HG03103 (cell line): ENCODE measurements around the gene TOB1.
"Not testable (repeated sequence)": the region's sequence is repeated elsewhere in the genome, so short reads cannot be mapped to it uniquely, and the experiment has no call there.

Source experiments
- ATAC-seq: cut with Tn5 transposase; IDR thresholded peaks from one replicate; pipeline ENCODE4 v1.9.1; 2021; ENCODE audit warnings: low read depth; ENCODE audit not compliant: unreplicated experiment

Gene TOB1

DNA sequence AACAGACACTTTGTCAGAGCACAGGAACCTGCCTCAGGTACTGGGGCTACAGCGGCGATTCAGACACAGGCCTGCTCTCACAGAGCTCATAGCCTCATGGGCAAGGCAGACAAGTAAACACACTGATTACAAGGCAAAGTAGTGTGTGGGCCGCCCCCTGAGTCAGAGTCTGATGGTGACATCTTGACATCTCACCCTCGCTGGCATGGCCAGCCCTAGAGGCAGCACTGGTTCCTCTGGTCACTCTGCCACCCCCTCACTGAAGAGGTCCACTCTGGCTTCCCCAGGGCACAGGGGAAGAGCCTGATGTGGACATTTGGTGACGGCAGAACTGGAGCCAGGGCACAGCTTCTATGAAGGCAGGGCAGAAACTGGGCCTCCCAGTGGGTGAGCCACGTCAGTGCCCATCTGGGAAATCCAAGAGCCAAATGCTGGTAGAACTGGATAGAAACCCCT lies 32.9 kb upstream of the TOB1 start:
- ATAC-seq = no peak

DNA sequence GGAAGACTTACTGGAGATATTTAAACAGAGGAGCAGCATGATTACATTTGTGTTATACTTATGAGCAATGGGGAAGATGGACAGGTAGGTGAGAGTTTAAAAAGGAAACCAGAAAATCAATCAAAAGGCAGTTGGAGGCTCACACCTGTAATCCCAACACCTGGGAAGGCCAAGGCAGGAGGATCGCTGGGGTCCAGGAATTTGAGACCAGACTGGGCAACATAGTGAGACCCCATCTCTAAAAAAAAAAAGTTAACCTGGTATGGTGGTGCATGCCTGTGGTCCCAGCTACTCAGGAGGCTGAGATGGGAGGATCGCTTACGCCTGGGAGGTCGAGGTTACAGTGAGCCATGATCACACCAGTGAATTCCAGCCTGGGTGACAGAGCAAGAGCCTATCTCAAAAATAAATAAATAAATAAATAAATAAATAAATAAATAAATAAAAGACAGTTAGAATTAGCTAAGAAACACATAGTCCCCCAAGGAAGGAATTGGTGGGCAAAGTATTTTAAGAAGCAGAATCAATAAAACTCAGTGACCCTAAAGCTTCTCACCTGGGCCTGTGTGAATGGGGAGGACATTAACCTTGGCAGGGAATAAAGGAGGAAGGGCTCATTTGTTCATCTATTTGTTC lies 32.3 kb upstream of the TOB1 start:
- no peak for ATAC-seq

DNA sequence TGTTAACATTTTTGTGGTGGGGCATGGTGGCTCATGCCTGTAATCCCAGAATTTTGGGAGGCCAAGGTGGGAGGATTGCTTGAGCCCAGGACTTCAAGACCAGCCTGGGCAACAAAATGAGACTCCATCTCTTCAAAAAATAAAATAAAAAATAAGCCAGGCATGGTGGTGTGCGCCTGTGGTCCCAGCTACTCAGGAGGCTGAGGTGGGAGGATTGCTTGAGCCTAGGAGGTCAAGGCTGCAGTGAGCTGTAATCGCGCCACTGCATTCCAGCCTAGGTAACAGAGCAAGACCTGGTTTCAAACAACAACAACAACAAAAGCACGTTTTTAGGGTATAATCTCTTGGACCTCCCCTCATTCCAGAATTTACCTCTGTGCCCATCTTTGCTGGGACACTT lies 28.4 kb upstream of the TOB1 start:
- not testable (repeated sequence) for ATAC-seq

DNA sequence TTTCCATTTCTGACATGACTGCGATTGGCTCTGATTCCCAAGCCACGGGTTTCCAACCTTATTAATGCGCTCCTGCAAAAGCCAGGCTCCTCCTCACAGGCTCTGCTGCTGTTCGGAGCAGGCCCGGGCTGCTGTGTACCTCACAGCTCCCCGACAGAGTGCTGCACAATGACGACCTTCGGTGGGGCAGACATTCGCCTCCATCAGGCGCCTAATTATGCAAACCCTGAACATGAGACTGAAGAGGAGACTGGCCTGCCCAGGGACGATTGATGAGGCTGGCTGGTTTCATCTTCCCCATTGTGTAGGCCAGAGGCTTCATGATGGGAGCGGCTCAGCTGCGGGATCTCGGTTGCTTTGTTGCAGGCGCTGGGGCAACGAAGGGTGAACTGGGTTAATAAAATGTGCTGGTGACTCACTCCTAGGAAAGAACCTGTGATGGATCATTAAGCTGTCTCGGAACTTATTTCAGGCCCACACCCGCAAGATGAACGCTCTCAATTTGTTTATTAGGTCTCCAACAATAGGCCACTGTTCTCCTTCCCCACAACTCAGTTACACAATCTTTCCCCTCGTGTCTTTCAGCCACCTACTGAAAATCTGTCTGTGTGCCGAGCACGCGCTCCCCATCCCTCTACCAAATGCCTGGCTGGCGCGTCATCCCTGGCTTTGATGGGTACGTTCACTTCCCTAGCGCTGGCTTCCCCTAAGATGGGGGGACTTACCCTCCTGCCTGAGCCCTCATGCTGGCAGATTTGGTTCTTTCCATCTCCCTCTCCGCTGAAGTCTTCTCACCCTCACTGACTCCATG lies 27.2 kb upstream of the TOB1 start:
- ATAC-seq = no peak

DNA sequence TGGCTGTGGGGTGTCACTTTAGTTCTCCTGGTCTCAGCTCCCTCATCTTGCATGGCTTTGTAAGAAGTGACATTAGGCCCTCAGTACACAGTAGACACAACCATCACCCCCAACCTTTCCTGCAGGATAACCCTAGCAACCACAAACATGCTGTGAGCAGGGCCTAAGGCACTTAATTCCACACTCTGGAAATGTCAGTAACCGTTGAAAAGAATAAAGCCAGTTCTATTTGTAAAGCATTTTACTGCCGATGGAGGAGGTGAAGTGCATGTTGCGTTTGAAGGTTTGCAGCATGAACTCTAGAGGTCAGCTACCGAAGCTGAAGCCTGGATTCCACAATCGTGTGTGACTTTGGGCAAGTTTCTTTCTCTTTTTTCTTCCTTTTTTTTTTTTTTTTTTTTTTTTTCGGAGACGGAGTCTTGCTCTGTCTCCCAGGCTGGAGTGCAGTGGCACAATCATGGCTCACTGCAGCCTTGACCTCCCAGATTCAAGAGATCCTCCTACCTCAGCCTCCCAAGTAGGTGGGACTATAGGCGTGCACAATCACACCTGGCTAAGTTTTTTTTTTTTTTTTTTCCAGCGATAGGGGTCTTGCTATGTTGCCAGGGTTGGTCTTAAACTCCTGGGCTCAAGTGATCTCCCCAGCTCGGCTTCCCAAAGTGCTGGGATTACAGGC lies 26.1 kb upstream of the TOB1 start:
- no peak for ATAC-seq

DNA sequence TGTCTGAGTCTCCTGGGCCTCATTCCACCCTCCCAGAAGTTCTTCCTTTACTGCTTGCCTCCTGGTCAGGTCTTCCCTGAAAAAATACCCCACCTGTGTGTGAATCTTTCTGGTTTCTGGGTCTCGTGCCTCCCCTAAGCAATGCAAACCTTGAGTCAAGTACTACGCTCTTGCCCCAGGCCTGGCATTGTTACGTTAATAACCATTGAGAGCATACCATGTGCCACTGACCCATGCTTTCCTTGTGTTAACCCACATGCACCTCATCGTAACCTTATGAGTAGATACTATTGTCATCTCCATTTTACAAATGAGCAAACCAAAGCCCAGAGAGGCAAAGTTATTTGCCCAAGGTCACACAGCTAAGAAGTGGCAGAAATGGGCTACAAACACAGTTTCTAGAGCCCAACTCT lies 25.4 kb upstream of the TOB1 start:
- ATAC-seq = no peak

DNA sequence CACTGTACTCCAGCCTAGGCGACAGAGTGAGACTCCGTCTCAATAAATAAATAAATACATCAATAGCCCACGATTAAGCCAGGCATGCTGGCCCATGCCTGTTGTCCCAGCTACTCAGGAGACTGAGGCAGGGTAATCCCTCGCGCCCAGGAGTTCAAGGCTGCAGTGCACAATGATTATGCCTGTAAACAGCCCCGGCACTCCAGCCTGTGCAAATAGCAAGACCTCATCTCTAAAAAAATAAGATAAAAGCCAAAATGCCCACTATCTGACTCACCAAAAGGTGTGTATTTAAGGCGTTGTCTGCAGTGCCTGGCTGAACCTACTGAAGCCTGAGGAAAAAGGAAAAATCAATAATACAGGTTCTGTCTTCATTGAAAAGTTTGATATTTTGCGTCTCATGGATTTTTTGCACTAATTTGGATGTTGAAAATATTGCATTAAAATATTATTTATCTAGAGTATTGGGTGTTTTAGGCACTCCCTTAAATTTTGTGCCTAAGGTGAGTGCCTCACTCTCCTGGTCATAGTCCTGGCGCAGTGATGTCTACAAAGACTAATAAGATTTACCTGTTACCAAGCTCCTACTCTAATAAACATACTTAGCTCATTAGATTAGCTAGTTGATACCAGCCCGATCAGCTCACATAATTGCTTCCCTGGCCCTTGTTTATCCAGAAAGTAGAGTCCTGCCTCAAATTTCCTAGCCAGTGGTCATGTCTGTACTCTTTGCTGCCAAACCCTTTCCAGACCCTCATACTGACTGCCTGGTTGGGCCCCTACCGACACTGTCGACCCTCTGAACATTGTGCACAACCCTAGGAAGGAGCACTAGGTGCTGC lies 24.7 kb upstream of the TOB1 start:
- no peak for ATAC-seq

DNA sequence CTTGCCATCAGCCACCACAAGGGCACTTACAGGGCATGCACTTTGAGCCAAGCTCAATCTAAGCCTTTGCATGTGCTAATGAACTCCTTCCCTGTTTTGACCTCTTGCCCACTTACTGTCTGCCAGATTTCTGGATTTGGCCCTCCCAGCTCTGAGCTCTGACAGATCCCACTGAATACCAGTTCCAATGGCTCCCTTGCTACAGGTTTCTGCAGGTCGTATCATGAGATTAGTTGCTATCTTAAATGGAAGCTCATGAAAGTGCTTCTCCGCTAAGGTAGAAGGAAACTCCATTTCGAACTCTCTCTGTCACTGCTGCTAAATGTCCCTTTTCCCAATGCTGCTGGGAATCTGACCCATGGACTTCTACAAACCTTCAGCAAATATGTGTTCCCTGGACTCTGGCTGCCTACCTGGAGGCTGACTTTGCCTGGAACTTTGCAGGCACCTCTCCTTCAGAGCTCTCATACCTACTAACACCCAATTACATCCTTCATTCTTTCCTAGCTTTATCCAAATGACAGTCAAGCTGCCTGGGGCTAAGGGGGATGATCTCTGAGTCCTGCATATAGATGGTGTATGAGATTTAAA lies 23.5 kb upstream of the TOB1 start:
- no peak for ATAC-seq

DNA sequence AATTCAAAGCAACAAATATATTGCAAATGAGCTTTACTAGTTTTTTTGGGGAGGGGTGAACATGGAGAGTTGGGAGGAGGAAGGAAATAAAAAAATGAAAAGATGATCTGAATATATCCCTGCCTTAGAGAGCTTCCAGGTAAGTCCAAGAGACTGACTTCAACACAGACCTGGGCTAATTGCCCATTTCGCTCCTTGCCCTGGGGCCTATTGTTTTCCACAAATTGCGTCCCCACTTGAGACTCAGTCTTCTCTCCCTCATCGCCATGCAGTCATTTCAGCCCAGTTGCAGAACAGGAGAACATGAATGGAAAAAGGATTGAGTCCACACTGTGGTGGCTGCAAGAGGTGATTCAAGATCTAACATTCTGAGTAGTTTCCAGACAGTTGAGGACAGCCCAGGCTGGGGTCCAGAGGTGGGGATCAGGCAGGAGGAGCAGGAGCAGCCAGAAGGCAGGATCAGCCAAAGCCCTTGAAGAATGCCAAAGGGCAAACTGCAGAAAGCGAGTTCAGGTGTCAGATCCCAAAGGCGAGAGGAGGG lies 21.6 kb upstream of the TOB1 start:
- ATAC-seq = no peak

DNA sequence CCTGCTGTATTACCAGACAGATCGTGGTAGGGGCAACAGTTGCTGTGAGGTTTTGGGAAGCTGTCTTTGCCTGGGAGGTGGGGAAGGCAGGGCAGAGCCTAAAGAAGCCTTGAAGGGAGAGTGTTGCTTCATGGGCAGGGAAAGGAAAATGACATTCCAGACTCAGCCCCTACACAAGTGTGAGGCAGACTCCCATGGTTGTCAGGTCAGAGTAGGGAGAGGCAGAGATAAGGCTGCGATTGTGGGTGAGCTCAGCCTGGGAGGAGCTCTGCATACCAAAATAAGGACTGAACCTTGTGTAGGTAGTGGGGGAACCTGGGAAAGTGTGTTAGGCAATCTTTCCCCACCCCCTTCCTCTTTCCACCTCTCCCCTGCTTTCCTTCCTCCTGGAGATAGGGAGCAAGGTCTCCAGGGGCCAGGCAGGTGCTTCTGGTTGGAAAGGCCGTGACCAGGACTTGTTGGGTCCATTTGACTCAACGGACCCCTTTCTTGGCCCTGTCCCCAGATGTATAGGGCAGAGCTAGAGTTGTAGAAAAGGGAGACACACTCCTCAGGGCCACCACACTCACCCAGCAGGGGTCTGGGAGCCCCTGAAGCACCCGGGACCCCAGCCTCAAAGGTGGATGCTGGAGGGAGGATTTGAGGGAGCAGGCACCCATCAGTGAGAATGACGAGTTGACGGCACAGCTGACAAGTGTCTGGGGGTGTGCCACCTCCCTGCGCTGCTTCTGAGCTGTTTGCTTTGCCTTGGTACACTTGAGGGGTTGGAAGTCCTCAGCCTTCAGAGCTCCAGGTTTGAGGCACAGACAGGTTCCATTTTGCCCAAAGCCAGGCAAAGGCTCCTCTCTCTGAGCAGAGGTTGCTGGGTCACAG lies 18.5 kb upstream of the TOB1 start:
- no peak for ATAC-seq

DNA sequence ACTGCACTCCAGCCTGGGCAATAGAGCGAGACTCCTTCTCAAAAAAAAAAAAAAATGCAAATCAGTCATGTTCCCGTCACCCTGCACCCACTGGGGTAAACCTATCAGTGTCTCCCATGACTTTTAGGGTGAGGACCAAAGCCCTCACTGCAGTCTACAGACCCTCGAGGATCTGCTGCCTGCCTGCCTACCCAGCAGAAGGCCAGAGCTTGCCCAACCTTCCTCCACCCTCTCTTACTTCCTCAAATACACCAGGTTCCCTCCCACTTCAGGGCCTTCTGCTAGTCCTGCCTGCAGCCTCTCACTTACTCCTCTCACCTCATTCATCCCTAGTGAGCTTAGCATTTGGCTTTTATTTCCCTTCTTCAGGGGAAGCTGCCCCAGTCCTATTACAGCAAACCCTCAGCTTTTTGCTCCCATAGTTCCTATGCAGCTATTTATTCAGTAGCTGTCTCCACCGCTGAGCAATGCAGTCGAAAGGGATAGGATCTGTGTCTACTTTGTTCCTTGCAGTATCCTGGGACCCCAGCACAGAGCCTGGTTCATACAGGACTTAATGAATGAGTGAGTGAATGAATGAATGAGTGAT lies 17.8 kb upstream of the TOB1 start:
- ATAC-seq = no peak

DNA sequence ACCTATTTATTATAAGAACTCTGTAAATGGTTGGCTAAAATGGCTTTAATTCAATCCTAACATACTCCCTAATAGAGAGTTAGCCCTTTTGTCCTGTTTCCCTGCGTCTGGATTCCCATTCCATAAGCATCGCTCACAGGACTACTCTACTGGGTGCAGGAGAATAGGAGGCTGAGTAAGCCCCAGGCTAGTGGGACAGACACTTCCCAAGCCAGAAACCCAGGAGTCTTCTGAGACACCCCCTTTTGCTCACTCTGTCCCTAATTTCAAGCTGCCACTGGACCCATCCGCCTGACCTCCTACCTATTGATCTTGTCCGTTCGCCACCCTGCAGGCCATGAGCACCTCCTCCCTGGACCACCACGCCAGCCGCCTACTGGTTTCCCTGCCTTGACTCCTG lies 16.7 kb upstream of the TOB1 start:
- ATAC-seq = no peak

DNA sequence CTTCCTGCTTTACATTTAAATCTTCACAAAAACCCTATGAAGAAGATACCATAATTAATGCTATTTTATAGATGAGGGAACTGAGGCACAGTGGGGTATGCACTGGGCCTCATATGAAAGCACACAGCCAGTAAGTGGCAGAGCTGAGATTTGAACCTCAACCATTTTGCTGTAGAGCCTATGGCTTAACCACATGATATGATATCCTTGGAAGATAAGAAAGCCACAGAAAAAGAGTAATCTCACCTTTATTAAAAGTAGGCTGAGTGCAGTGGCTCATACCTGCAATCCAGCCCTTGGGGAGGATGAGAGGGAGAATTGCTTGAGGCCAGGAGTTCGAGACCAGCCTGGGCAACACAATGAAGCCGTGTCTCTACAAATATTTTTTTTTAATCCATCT lies 15.0 kb upstream of the TOB1 start:
- ATAC-seq = no peak

DNA sequence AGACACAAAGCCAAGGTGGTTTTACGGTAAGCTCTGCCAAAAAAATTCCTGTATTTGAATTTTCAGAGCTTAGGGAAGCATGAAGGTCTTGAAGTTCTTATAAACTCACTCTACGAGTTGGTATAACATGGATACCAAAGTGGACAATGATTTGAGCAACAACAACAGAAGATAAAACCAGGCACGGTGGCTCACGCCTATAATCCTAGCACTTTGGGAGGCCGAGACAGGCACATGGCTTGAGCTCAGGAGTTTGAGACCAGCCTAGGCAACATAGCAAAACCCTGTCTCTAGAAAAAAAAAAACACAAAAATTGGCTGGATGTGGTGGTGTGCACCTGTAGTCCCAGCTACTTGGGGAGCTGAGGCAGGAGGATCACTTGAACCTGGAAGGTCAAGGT lies 12.9 kb upstream of the TOB1 start:
- ATAC-seq = no peak

DNA sequence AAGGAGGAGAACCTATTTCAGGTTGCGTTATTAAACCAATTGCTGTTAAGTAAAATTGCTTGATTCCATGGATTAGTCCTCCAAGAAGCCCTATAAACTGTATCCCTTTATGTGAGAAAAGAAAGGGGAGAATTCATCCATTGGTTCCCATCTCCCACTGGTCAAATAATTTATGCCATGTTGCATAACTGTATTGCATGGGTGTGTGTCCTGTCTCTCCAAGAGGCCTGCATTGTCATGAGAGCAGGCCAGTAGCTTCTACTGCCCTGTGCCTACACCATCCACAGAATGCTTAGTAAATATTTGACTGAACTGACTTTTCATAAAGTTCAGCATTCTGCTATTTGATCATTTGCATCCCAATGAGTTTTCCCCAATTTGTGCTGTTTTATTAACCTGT lies 11.7 kb upstream of the TOB1 start:
- ATAC-seq = no peak

DNA sequence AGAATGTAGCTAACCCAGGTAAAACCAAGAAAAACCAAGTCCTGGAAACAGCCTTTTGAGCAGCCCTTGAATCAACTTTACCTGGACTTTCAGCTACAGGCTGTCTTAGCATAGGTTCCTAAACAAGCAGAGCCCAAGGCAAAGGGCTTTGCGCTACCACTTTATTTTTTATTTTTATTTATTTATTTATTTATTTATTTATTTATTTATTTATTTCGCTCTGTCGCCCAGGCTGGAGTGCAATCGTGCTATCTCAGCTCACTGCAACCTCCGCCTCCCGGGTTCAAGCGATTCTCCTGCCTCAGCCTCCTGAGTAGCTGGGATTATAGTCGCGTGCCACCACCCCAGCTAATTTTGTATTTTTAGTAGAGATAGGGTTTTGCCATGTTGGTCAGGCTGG lies 10.9 kb upstream of the TOB1 start:
- not testable (repeated sequence) for ATAC-seq

DNA sequence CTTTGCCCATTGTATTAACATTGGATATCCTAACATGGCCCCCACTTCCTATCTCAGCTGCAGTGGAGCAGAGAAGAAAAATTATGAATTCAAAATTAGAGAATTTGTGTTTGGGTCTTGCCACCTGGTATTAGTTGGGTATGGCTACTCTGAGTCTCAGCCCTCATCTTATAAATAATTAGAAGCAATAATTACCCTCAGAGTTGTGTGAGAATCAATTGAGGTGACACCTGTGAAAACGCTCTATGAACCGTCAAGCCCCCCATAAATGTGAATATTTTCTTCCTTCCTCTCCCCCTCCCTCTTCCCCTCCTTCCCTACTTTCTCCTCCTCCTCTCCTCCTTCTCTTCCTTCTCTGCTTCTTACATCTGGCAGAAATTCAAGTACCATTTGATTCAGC lies 8.9 kb upstream of the TOB1 start:
- ATAC-seq = no peak

DNA sequence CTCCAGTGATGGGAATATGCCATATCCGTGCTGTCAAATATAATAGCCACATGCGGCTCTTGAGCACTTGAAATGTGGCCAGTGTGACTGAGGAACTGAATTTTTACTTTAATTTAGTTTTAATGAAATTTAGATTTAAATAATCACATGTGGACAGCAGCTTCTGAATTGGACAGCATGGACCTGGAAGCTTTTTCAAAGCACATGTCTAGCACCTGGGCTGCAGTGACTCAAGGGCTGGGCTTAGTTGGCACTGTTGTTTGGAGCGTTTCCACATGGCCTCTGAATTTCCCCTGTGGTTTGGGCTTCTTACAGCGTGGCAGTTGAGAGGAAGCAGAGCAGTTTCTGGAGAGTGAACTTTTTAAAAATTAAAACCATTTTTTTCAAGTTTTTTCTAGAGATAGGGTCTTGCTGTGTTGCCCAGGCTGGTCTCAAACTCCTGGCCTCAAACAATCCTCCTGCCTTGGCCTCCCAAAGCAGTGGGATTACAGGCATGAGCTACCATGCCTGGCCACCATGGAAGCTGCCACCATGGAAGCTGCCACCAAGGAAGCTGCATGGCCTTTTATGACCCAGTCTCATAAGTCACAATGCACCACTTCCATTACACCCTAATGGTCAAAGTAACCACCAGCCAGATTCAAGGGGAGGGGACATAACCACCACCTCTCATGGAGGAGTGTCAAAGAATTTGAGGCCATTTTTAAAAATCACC lies 6.7 kb upstream of the TOB1 start:
- no peak for ATAC-seq
